Adrenal gland (tissue), 12 donors: ENCODE results near the gene CPNE8. TPM values are rescaled to one million over a fixed set of nuclear protein-coding genes. Genes with fewer than 3 reads are reported as not detected.

Source experiments
- DNase-seq, 7 donors: peaks; one replicate each; pipeline ENCODE4 v3.0.0-alpha.2; 2019 to 2020
- H3K27ac ChIP-seq, 5 donors: fragments of 200-600 bp; sonication (generic) in 4 of 5; 1 replicate in 3 of 5; 2 replicates in 2 of 5; pipeline versions ENCODE4 v1.5.1 to v1.8.0; 2016 to 2020; ENCODE audit warnings: mild to moderate bottlenecking in 1 of 5
- H3K27me3 ChIP-seq: fragments of 200-600 bp; 2 replicates; pipeline ENCODE4 v1.8.0; 2021
- H3K36me3 ChIP-seq, 2 donors: fragments of 200-600 bp; replicated peaks in 1 of 2; 1 replicate in 1 of 2; 2 replicates in 1 of 2; pipeline versions ENCODE4 v1.5.1 to v1.8.0; 2018 to 2022
- H3K4me1 ChIP-seq, 2 donors: fragments of 200-600 bp; replicated peaks in 1 of 2; 1 replicate in 1 of 2; 2 replicates in 1 of 2; pipeline versions ENCODE4 v1.5.1 to v1.8.0; 2018 to 2021
- H3K4me3 ChIP-seq, 4 donors: fragments of 200-600 bp; sonication (generic) in 3 of 4; one replicate each; pipeline ENCODE4 v1.5.1; 2016 to 2018
- H3K9me3 ChIP-seq, 3 donors: fragments of 200-600 bp; sonication (generic) in 1 of 3; replicated peaks in 1 of 3; 1 replicate in 2 of 3; 2 replicates in 1 of 3; pipeline versions ENCODE4 v1.5.1 to v1.8.0; 2016 to 2021
- POLR2A ChIP-seq, 2 donors: fragments of 450-650 bp; IDR thresholded peaks; one replicate each; pipeline ENCODE4 v1.6.1; 2017; ENCODE audit warnings: antibody characterized with exemption in 2 of 2, mild to moderate bottlenecking in 2 of 2, moderate library complexity in 1 of 2
- WGBS, 4 donors: extraction: QIAGEN DNeasy Blood & Tissue Kit in 2 of 4; methylation state at CpG; one replicate each; pipeline versions ENCODE4 v1.1.5 to v1.1.7; 2013 to 2017; 5-methylcytosine and 5-hydroxymethylcytosine counted together
- intact Hi-C, 2 donors: fragments of 100-400 bp; cut with DNase I; formaldehyde crosslinking; loops; one replicate each; pipeline versions ENCODE4 v1.14.1 to v1.15.0; 2022 to 2023
- polyA plus RNA-seq, 3 donors: library from polyadenylated mRNA; stranded (reverse); fragments of 200-250 nt in 2 of 3; fragments of 350-450 nt in 1 of 3; fragmentation: Illumina TruSeq in 1 of 3; extraction: RNeasy Lipid Tissue Mini Kit (QIAGEN cat#74804) in 1 of 3; gene quantifications; one replicate each; pipeline ENCODE4 v1.2.3, GENCODE V29; 2013 to 2014
- total RNA-seq, 9 donors: library from RNA; depleted of rRNA in 4 of 9; stranded (reverse); fragments of >200 nt in 4 of 9; fragments of 120-200 nt in 1 of 9; fragmentation: NEBNext Ultra II Directional in 1 of 9; extraction: Animal tissue kit (Norgen Biotek cat#: 25700) in 1 of 9; gene quantifications; one replicate each; pipeline versions ENCODE4 v1.1.0 to v1.2.4, GENCODE V29; 2013 to 2023
- TF ChIP-seq, protein P1 (sequence below), 6 experiments: fragments of 450-650 bp in 4 of 6; fragments of 200-600 bp in 2 of 6; sonication (generic) in 1 of 6; IDR thresholded peaks; 1 replicate in 5 of 6; 2 replicates in 1 of 6; pipeline versions ENCODE4 v1.5.1 to v1.8.0; 2016 to 2021; ENCODE audit warnings: antibody characterized with exemption in 6 of 6, mild to moderate bottlenecking in 2 of 6, moderate library complexity in 1 of 6
- donor health status: healthy with polysubstance abuse.
- donor health status: Bipolar disorder and iron deficiency.
- donor health status: DM: yes; HTN: yes; CAD: no.
- donor health status: DM: no; HTN: no; CAD: no.
- donor health status: DM: no; HTN: no; CAD: no.
- donor health status: DM: yes; HTN: yes; CAD: no.

The CPNE8 gene
- total and polyA plus RNA-seq, 12 donors = 5.8 to 36.3 (median 17.4) TPM

DNA sequence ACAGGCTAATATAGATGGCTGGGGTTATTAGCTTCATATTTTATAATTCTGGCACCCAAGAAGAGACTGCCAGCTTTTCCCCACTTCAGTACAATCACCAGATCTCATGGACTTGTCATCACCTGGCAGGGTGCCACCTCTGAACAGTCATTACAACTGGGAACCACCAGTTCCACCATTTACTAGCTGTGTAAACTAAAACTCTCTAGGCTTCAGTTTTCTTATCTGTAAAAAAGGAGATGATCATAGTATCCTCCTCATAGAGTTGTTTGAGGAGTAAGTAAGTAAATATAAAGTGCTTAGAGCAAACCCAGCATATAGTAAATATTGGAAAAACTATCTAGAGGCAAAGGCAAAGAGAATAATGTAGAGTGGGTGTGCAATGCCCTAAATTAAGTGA, 19.3 kb downstream of the CPNE8 start:
- peaks cover 0 to 3% of the 10 kb centered on the region in 2 donors for H3K4me1 ChIP-seq
- H3K36me3 ChIP-seq = no peaks in the 10 kb centered on the region
- intact Hi-C loops = no loop called here
- no peak overlapping the region for H3K27ac ChIP-seq
- no peak for TF ChIP-seq POLR2A (IDR thresholded peaks at IDR 0.05)
- TF ChIP-seq, protein P1, sequence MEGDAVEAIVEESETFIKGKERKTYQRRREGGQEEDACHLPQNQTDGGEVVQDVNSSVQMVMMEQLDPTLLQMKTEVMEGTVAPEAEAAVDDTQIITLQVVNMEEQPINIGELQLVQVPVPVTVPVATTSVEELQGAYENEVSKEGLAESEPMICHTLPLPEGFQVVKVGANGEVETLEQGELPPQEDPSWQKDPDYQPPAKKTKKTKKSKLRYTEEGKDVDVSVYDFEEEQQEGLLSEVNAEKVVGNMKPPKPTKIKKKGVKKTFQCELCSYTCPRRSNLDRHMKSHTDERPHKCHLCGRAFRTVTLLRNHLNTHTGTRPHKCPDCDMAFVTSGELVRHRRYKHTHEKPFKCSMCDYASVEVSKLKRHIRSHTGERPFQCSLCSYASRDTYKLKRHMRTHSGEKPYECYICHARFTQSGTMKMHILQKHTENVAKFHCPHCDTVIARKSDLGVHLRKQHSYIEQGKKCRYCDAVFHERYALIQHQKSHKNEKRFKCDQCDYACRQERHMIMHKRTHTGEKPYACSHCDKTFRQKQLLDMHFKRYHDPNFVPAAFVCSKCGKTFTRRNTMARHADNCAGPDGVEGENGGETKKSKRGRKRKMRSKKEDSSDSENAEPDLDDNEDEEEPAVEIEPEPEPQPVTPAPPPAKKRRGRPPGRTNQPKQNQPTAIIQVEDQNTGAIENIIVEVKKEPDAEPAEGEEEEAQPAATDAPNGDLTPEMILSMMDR (IDR thresholded peaks at IDR 0.05) = no peak
- no peak overlapping the region for H3K4me3 ChIP-seq
- no peaks in the 10 kb centered on the region for H3K27me3 ChIP-seq
- peak; percentile 43 to 79 (median 76) for DNase-seq
- no peaks in the 10 kb centered on the region for H3K9me3 ChIP-seq

DNA sequence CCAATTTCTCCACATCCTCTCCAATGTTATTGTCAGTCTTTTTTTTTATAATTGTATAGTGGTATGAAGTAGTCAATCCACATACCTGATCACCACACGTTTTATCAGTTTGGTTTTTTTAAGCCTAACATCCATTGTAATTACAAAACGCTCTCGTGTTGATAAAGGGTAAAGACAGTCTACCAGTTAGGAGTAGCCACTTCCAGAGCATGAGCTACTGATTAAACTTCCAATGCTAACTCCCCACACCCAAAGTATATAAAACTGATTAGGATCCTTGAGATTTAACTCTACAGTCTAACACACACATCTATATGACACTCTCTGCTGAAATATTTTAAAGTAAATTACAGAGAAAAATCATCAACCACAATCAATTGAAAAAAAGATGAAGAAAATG, 20.7 kb downstream of the CPNE8 start:
- TF ChIP-seq, protein P1 (IDR thresholded peaks at IDR 0.05) = no peak
- no peak for TF ChIP-seq POLR2A (IDR thresholded peaks at IDR 0.05)
- H3K4me1 ChIP-seq = no peaks in the 10 kb centered on the region
- no peaks in the 10 kb centered on the region for H3K27me3 ChIP-seq
- WGBS, 4 donors = 81 to 94% (median 89%) methylated on average over 3 of the region's 3 CpGs
- no peak overlapping the region for H3K27ac ChIP-seq
- no peaks in the 10 kb centered on the region for H3K36me3 ChIP-seq
- DNase-seq = no peak
- H3K9me3 ChIP-seq = no peaks in the 10 kb centered on the region
- H3K4me3 ChIP-seq = no peak overlapping the region
- intact Hi-C loops = no loop called here

DNA sequence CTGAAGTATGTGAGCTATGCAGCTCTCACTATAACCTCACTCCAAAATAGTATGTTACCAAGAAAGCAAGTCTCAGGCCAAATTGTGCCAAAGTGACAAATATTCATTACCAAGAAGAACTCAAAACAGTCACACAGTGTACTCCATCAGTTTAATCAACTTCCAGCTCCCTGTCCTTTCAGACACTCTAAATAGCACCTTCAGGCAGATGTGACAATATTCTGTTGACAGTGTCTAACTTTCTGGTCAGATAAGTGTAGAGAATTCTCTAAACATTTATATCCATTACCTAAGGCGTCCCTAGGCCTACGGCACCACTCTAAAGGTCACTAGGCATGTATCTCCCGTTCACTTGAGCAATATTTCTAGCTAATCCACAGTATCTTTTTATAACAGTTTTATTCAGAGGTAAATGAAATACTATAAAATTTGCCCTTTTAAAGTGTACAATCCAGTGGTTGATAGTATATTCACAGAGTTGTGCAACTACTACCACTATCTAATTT, 21.7 kb downstream of the CPNE8 start:
- Histone ChIP-seq H3K9me3 (no peaks in the 10 kb centered on the region), H3K27ac (no peak overlapping the region), H3K4me1 (no peaks in the 10 kb centered on the region), H3K4me3 (no peak overlapping the region), H3K36me3 (no peaks in the 10 kb centered on the region), H3K27me3 (no peaks in the 10 kb centered on the region)
- intact Hi-C loops = no loop called here
- TF ChIP-seq, protein P1 (IDR thresholded peaks at IDR 0.05) = no peak
- TF ChIP-seq POLR2A (IDR thresholded peaks at IDR 0.05) = no peak
- WGBS, 4 donors = 90 to 92% (median 92%) methylated on average over 3 of the region's 3 CpGs
- DNase-seq = no peak

DNA sequence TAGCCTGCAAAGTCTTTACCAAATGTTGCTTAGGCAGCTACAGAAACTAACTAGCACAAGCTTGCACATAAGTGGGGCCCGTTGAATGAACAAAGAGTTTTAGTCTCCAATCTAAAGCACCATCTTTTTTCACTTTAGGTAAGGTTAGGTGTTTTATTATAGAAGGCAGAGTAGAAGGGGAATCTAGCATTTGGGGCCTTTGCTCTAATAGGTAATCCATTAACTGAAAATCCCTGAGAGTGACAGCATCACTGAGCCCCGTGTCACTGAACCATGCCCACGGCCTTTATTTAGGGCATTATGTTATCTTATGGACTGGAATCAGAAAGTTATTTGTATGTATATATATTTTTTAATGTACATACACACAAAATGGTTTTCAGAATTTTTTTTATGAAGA, 25.1 kb downstream of the CPNE8 start:
- DNase-seq = no peak
- Histone ChIP-seq H3K27me3 (no peaks in the 10 kb centered on the region), H3K27ac (no peak overlapping the region), H3K4me1 (no peaks in the 10 kb centered on the region), H3K4me3 (no peak overlapping the region), H3K36me3 (no peaks in the 10 kb centered on the region), H3K9me3 (no peaks in the 10 kb centered on the region)
- WGBS, 4 donors = 77 to 88% (median 85%) methylated on average over 3 of the region's 3 CpGs
- TF ChIP-seq POLR2A (IDR thresholded peaks at IDR 0.05) = no peak
- TF ChIP-seq, protein P1 (IDR thresholded peaks at IDR 0.05) = no peak
- intact Hi-C loops = no loop called here
